RWPE1 (cell line): ENCODE results near the gene CGB8.

Source experiments
- CTCF ChIA-PET: fragments of 350-600 bp; sonication (Branson Sonifier 250); formaldehyde crosslinking; extraction: SDS; loops from one replicate; lab custom pipeline; 2021; lab: Yijun Ruan, JAX
- POLR2A ChIA-PET: fragments of 400-600 bp; formaldehyde crosslinking; extraction: SDS; loops from one replicate; lab custom pipeline; 2020; ENCODE audit warnings: antibody characterized with exemption; ENCODE audit not compliant: low non-redundant PET; lab: Yijun Ruan, JAX
- DNase-seq: peaks from one replicate; pipeline ENCODE4 v3.0.0; 2012; ENCODE audit warnings: low spot score
- H3K27ac ChIP-seq: fragments of 450-650 bp; 2 replicates; pipeline ENCODE4 v1.5.1; 2017
- CTCF ChIP-seq: fragments of 450-650 bp; conservative IDR thresholded peaks from 2 replicates; pipeline ENCODE4 v1.5.1; 2017; ENCODE audit warnings: low read depth, mild to moderate bottlenecking

The CGB8 gene

DNA sequence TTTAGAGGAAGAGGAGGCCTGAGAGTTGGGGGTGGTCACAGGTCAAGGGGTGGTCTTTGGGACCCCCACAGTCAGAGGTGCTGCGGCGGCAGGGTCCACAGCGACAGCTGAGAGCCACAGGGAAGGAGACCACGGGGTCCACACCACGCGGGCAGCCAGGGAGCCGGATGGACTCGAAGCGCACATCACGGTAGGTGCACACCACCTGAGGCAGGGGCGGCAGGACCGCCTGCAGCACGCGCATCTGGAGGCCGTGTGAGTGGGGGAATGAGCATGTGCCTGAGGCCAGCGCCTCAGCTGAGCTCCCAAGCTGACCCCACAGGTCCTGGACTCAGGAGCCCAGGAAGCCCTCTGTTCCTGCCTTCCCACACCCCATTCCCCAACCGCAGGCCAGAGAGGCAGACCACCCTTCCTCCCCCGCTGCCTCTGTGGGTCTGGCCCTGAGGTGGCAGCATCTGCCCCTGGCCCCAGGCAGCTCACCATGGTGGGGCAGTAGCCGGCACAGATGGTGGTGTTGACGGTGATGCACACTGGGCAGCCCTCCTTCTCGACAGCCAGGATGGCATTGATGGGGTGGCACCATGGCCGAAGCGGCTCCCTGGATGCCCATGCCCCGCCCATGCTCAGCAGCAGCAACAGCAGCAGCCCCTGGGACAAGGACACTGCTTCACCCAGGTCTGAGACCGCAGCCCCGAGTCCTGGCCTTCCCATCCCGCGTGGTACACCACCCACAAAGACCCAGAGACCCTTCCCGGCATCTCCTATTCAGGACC, 32.7 kb downstream of the CGB8 start:
- DNase-seq: no peak
- H3K27ac ChIP-seq: peak overlapping the region; percentile 56
- TF ChIP-seq CTCF: no peak
- ChIA-PET POLR2A (no interaction called here), CTCF (interaction anchor here (0.5 to 1.0 kb wide), 2 partner anchors 41 to 53 kb away, joined by 3 to 4 read pairs; no protein-coding TSS in a partner anchor)

DNA sequence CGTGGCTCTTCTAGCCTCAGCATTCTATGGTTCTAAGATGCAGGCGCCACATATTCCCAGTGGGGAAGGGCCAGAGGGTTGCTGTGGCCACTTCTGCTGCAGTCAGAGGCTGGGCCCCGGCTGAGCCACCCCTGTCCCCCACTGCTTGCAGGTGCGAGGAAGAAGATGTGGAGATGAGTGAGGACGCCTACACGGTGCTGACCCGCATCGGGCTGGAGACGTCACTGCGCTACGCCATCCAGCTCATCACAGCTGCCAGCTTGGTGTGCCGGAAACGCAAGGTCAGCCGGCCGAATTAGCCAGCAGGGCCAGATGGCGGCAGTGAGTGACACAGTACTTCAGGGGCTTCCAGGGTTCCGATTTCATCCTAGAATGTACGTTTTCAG, 34.0 kb downstream of the CGB8 start:
- POLR2A ChIA-PET: no interaction called here
- CTCF ChIA-PET: interaction anchor here (1.0 kb wide), 1 partner anchor 54 kb away, joined by 3 read pairs; no protein-coding TSS in a partner anchor
- no peak for TF ChIP-seq CTCF
- H3K27ac ChIP-seq: peak overlapping the region; percentile 56
- DNase-seq: no peak

GRCh38 chr19:49014123-49014869, 34.6 kb downstream of the CGB8 start:
- TF ChIP-seq CTCF: no peak
- CTCF ChIA-PET: no interaction called here
- H3K27ac ChIP-seq: peak overlapping the region; percentile 56
- peak; percentile 50 for DNase-seq
- POLR2A ChIA-PET: interaction anchor here (0.7 kb wide), 2 partner anchors 36 to 843 kb away, joined by 3 to 4 read pairs; no protein-coding TSS in a partner anchor

GRCh38 chr19:49011194-49011593, 37.7 kb downstream of the CGB8 start:
- H3K27ac ChIP-seq: peak overlapping the region; percentile 32; the same call in 1 of the 2 replicates
- ChIA-PET POLR2A (no interaction called here), CTCF (interaction anchor here (2.5 kb wide), 1 partner anchor 11 kb away, joined by 10 read pairs; no protein-coding TSS in a partner anchor)
- DNase-seq: no peak
- no peak for TF ChIP-seq CTCF

DNA sequence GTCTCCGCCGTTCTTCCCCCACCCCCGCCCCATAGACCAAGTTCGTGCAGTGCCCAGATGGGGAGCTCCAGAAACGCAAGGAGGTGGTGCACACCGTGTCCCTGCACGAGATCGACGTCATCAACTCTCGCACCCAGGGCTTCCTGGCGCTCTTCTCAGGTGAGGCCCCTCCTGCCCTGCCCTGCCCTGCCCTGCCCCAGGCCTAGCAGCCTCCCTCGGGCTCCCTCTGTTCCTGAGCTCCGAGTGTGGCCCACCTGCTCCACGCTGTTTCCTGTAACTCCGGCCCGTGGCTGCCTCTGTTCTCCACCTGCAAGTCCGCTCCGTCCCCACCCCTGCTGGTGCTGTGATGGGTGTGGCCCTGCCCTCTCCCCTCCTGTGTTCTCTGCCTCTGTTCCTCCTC, 38.5 kb downstream of the CGB8 start:
- no peak overlapping the region for H3K27ac ChIP-seq
- TF ChIP-seq CTCF: no peak
- CTCF ChIA-PET: interaction anchor here (0.5 kb wide), 1 partner anchor 16 kb away, joined by 6 read pairs; no protein-coding TSS in a partner anchor
- POLR2A ChIA-PET: no interaction called here
- DNase-seq: no peak

DNA sequence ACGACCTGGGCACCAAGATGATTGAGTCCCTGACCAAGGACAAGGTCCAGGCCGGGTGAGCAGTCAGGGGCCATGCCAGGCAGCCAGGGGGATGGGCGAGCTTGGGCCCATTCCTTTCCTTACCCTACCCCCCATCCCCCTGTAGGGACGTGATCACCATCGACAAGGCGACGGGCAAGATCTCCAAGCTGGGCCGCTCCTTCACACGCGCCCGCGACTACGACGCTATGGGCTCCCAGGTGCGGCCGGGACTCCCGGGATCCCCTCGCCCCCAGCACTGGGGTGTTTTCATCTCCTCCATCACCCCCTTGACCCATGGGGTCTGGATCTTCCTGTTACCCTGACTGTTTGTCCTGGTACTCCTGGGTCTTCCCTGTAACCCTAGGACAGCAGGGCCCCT, 39.1 kb downstream of the CGB8 start:
- ChIA-PET POLR2A (no interaction called here), CTCF (interaction anchor here (0.5 to 1.3 kb wide), 3 partner anchors 12 to 107 kb away, joined by 3 to 6 read pairs (median 3); no protein-coding TSS in a partner anchor)
- DNase-seq: no peak
- H3K27ac ChIP-seq: no peak overlapping the region
- TF ChIP-seq CTCF: no peak
